Measurements from ENCODE around the gene MEP1B.

- no peak for TF ChIP-seq POLR2A (IDR thresholded peaks at IDR 0.05)
- TF ChIP-seq CTCF (IDR thresholded peaks at IDR 0.05): no peak
These were observed 77.6 kb downstream of the MEP1B start for GRCh38 chr18:32267463-32267862.
